Glutamatergic neuron (in vitro differentiated cells): ENCODE data around the gene SLC25A22. TPM values are rescaled to one million over a fixed set of nuclear protein-coding genes. Genes with fewer than 3 reads are reported as not detected.

Experiments
- DNase-seq: peaks from one replicate; pipeline ENCODE4 v3.0.0; 2022
- H3K27ac Mint-ChIP-seq: one replicate; pipeline ENCODE4 v1.8.0; 2020; ENCODE audit warnings: mild to moderate bottlenecking, mixed read lengths, inconsistent platforms; ENCODE audit not compliant: unreplicated experiment
- H3K27me3 Mint-ChIP-seq: one replicate; pipeline ENCODE4 v1.8.0; 2020; ENCODE audit warnings: mild to moderate bottlenecking, moderate library complexity, mixed read lengths, inconsistent platforms; ENCODE audit not compliant: unreplicated experiment
- H3K36me3 Mint-ChIP-seq: one replicate; pipeline ENCODE4 v1.8.0; 2020; ENCODE audit warnings: mild to moderate bottlenecking, mixed read lengths, inconsistent platforms; ENCODE audit not compliant: unreplicated experiment
- H3K4me1 Mint-ChIP-seq: one replicate; pipeline ENCODE4 v1.8.0; 2020; ENCODE audit warnings: mild to moderate bottlenecking, low read depth, mixed read lengths, inconsistent platforms; ENCODE audit not compliant: unreplicated experiment
- H3K4me3 Mint-ChIP-seq: one replicate; pipeline ENCODE4 v1.8.0; 2020; ENCODE audit warnings: mild to moderate bottlenecking, mixed read lengths, inconsistent platforms; ENCODE audit not compliant: unreplicated experiment
- H3K9me3 Mint-ChIP-seq: one replicate; pipeline ENCODE4 v1.8.0; 2020; ENCODE audit warnings: mild to moderate bottlenecking, moderate library complexity, mixed read lengths, inconsistent platforms; ENCODE audit not compliant: unreplicated experiment
- total RNA-seq: library from RNA; stranded (reverse); fragmentation: NEBNext Ultra II Directional; extraction: Animal tissue kit (Norgen Biotek cat#: 25700); gene quantifications from one replicate; pipeline ENCODE4 v1.2.1, GENCODE V29; 2021; ENCODE audit not compliant: unreplicated experiment
- TF ChIP-seq, protein P1 (sequence below): fragments of 200-600 bp; sonication (generic); IDR thresholded peaks from one replicate; pipeline ENCODE4 v1.5.0; 2021; ENCODE audit not compliant: partially characterized antibody, unreplicated experiment

The SLC25A22 gene
- total RNA-seq, 1 donor from 2014 or later: 93.9 TPM

DNA sequence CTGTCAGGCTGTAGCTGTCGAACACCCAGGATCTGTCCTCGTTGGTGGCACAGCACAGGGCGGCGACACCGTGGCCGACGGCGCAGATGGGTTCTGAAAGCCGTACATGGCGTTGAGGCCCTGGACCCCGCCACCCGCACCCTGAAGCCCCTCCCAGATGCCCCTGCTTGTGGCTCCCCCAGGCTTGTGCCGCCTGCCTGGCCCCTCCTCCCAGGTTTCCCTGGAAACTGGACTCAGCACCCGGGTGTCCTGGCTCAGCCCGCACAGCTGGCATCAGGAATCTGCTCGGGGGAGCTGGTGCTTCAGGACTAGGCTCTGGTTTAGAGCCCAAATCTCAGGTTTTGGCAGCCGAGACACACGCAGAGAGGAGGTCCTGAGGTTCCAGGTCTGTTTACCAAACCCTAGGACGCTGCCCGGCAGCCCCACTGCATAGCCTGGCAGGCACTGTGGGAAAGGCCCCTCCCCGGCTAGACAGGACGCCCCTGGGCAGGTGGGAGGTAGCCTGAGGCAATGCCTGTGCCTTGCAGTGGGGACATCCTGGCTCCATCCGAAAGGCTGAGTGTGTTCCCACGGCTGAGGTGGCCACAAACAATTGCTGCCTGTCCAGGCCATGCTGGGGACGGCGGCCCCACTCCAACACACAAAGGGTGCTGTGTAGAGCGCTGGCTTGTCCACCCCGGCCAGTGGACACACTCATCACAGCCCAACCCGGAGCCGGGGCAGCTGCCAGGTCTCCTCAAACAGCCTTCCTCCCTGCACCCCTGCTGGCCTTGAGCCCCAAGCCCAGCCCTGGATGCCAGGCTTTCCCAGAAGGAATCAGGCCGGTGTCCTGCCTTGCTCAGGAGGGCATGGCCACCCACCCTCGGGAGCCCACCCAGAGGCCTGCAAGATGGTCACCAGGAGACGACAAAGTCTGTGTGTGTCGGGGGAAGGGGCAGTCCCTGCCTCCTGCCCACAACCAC, 25.4 kb downstream of the SLC25A22 start:
- no peak overlapping the region for H3K4me3 Mint-ChIP-seq
- peaks cover 7% of the 10 kb centered on the region for H3K9me3 Mint-ChIP-seq
- TF ChIP-seq, protein P1, sequence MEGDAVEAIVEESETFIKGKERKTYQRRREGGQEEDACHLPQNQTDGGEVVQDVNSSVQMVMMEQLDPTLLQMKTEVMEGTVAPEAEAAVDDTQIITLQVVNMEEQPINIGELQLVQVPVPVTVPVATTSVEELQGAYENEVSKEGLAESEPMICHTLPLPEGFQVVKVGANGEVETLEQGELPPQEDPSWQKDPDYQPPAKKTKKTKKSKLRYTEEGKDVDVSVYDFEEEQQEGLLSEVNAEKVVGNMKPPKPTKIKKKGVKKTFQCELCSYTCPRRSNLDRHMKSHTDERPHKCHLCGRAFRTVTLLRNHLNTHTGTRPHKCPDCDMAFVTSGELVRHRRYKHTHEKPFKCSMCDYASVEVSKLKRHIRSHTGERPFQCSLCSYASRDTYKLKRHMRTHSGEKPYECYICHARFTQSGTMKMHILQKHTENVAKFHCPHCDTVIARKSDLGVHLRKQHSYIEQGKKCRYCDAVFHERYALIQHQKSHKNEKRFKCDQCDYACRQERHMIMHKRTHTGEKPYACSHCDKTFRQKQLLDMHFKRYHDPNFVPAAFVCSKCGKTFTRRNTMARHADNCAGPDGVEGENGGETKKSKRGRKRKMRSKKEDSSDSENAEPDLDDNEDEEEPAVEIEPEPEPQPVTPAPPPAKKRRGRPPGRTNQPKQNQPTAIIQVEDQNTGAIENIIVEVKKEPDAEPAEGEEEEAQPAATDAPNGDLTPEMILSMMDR: no peak
- H3K36me3 Mint-ChIP-seq: no peaks in the 10 kb centered on the region
- peaks cover 11% of the 10 kb centered on the region for H3K4me1 Mint-ChIP-seq
- peaks cover 4% of the 10 kb centered on the region for H3K27me3 Mint-ChIP-seq
- no peak overlapping the region for H3K27ac Mint-ChIP-seq
- DNase-seq: no peak

GRCh38 chr11:771617-772204, 26.4 kb downstream of the SLC25A22 start:
- DNase-seq: no peak
- Mint-ChIP-seq H3K4me3 (no peak overlapping the region), H3K27ac (no peak overlapping the region)

DNA sequence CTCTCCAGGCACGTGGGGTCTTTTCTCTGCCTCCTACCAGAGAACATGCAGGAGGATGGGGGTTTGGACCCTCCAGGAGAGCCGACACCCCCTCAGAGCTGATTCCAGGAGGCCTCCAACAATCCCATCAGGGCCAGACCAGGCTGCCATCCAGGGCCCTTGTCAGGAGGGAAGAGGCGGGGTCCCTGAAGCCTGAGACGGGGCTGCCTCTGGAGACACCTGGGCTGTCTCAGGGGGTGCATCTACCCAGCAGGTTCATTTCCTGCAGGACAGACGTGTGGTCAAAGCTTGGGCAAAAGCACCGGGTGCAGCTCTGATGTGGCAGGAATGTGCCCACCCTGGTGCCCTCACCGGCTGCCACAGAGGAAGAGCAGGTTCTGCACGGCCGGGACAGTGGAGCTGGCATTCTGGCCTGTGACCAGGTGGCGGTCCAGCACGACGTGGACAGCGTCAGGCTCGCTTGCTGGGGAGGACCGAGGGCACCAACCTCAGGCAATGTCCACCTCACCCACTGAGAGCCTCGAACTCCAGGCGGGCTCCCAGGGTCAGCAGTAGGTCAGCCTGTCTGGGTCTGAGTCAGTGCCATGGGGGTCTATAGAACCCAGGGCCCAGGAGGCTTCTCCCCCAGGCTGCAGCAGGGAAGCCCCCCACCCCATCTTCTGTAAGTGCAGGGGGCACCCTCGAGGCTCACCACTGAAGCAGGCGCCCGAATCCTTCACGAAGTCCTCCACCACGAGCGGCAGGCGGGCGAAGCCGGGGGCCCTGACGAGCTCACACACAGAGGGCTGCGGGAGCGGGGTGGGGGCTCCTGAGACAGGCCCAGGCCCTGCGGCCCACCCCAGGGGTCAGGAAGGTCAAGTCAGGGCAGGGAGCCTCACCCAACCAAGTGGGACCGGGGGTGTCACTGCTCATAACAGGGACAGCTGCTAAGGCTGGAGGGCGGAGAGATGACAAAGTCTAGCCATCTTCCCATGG, 27.2 kb downstream of the SLC25A22 start:
- no peaks in the 10 kb centered on the region for H3K27me3 Mint-ChIP-seq
- DNase-seq: no peak
- peaks cover 3% of the 10 kb centered on the region for H3K9me3 Mint-ChIP-seq
- TF ChIP-seq, protein P1: no peak
- H3K4me3 Mint-ChIP-seq: no peak overlapping the region
- no peak overlapping the region for H3K27ac Mint-ChIP-seq
- peaks cover 7% of the 10 kb centered on the region for H3K4me1 Mint-ChIP-seq
- no peaks in the 10 kb centered on the region for H3K36me3 Mint-ChIP-seq

More at GRCh38 chr11:771617-772204, 26.4 kb downstream of the SLC25A22 start:
- no peaks in the 10 kb centered on the region for H3K36me3 Mint-ChIP-seq
- peaks cover 4% of the 10 kb centered on the region for H3K27me3 Mint-ChIP-seq
- H3K9me3 Mint-ChIP-seq: peaks cover 7% of the 10 kb centered on the region
- TF ChIP-seq, protein P1: no peak
- H3K4me1 Mint-ChIP-seq: peaks cover 11% of the 10 kb centered on the region

DNA sequence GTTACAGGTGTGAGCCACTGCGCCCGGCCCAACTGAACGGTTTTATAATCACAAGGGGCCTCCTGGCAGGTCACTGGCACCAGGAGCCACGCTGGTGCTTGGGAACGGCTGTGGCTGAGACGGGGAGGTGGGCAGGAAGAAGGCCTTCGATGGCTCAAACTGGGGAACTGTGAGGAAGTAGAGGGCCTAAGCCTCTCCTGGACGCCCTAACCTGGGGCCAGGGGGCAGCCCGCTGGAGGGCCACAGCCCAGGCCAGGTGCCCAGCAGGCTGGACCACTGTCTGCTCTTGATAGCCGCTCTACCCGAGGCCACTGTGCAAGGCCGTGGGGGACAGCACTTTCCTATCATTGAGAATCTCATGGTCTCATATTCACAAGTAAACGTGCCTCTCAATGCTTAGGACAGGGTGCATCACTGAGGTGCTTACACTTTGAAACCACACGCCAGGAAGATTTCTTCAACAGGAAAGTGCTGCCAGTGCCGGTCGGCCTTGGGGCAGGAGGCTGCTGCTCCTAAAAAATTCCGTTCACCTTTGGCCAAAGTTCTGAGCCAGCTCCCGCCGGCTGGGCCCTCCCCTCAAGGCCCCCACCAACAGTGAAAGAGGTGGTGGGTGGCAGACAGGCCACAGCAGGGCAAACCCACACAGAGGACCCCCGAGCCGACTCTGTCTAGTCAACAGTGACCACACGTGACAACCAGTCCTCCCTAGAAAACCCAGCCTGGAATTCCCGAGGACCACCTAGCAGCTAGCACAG, 28.0 kb downstream of the SLC25A22 start:
- peaks cover 3% of the 10 kb centered on the region for H3K4me1 Mint-ChIP-seq
- TF ChIP-seq, protein P1: no peak
- H3K9me3 Mint-ChIP-seq: peaks cover 4% of the 10 kb centered on the region
- no peaks in the 10 kb centered on the region for H3K36me3 Mint-ChIP-seq
- H3K4me3 Mint-ChIP-seq: no peak overlapping the region
- H3K27ac Mint-ChIP-seq: peak overlapping the region; percentile 55
- DNase-seq: no peak
- H3K27me3 Mint-ChIP-seq: no peaks in the 10 kb centered on the region
